K562 (cell line): Measurements from ENCODE around the gene ARHGAP18. TPM values are rescaled to one million over a fixed set of nuclear protein-coding genes. Genes with fewer than 3 reads are reported as not detected.

ENCODE experiments used
- CHD1 ChIP-seq: fragments of 200-600 bp; sonication (generic); IDR thresholded peaks from one replicate; pipeline ENCODE4 v1.6.1; 2012; ENCODE audit warnings: mild to moderate bottlenecking, moderate library complexity, low read length, inconsistent platforms
- CXXC5 ChIP-seq: fragments of 250-450 bp; sonication (Bioruptor Pico); IDR thresholded peaks from 2 replicates; pipeline ENCODE4 v1.8.0; 2022; ENCODE audit warnings: inconsistent platforms, mild to moderate bottlenecking, moderate library complexity
- DACH1 ChIP-seq: fragments of 450-650 bp; IDR thresholded peaks from 2 replicates; pipeline ENCODE4 v1.6.1; 2018; ENCODE audit not compliant: partially characterized antibody
- EP400 ChIP-seq: fragments of 450-650 bp; IDR thresholded peaks from 2 replicates; pipeline ENCODE4 v1.6.1; 2017; ENCODE audit warnings: antibody characterized with exemption, mild to moderate bottlenecking, moderate library complexity
- FOXJ2 ChIP-seq: fragments of 200-800 bp; sonication (Bioruptor generic); IDR thresholded peaks from 2 replicates; pipeline ENCODE4 v1.6.1; 2016; ENCODE audit warnings: missing genetic modification characterization, missing compliant biosample characterization
- FOXK2 ChIP-seq, 2 experiments: fragments of 450-650 bp; IDR thresholded peaks in 1 of 2; conservative IDR thresholded peaks in 1 of 2; 2 replicates each; pipeline ENCODE4 v1.6.1; 2016; ENCODE audit warnings: low read depth in 2 of 2, mild to moderate bottlenecking in 1 of 2
- KLF16 ChIP-seq: IDR thresholded peaks from 2 replicates; pipeline ENCODE4 v1.6.1; 2016; ENCODE audit warnings: antibody characterized with exemption
- MLLT1 ChIP-seq, 2 experiments: fragments of 450-650 bp; IDR thresholded peaks; 2 replicates each; pipeline ENCODE4 v1.6.1; 2016
- MTA2 ChIP-seq: fragments of 450-650 bp; IDR thresholded peaks from 2 replicates; pipeline ENCODE4 v1.6.1; 2016; ENCODE audit warnings: low read depth
- MYBL2 ChIP-seq, 2 experiments: fragments of 450-650 bp in 1 of 2; sonication (generic) in 1 of 2; formaldehyde crosslinking in 1 of 2; IDR thresholded peaks; 2 replicates each; pipeline versions ENCODE4 v1.6.1 to v1.8.1; 2017 to 2022; ENCODE audit warnings: borderline replicate concordance in 1 of 2, inconsistent platforms in 1 of 2, low read depth in 1 of 2, mild to moderate bottlenecking in 1 of 2, missing genetic modification reagents in 1 of 2, moderate library complexity in 1 of 2
- MYC ChIP-seq, 2 experiments: fragments of 250-450 bp in 1 of 2; sonication (Bioruptor Pico) in 1 of 2; IDR thresholded peaks; 2 replicates each; pipeline versions ENCODE4 v1.5.1 to v1.6.1; 2012 to 2021; ENCODE audit warnings: low read depth in 2 of 2, borderline replicate concordance in 1 of 2, improper control_type of control experiment in 1 of 2, low read length in 1 of 2, mild to moderate bottlenecking in 1 of 2, moderate library complexity in 1 of 2
- NELFE ChIP-seq: IDR thresholded peaks from 2 replicates; pipeline ENCODE4 v1.6.1; 2011; ENCODE audit warnings: mild to moderate bottlenecking; ENCODE audit not compliant: insufficient read depth, insufficient read length
- NR2C1 ChIP-seq, 2 experiments: fragments of 450-650 bp; IDR thresholded peaks; 2 replicates each; pipeline ENCODE4 v1.6.1; 2017; ENCODE audit warnings: mild to moderate bottlenecking in 2 of 2, antibody characterized with exemption in 1 of 2, inconsistent platforms in 1 of 2, missing compliant biosample characterization in 1 of 2, missing genetic modification characterization in 1 of 2
- RFX5 ChIP-seq: IDR thresholded peaks from 2 replicates; pipeline ENCODE4 v1.6.1; 2011; ENCODE audit warnings: low read depth, mild to moderate bottlenecking, improper control_type of control experiment, low read length
- SAFB ChIP-seq: fragments of 200-400 bp; formaldehyde crosslinking; IDR thresholded peaks from 2 replicates; pipeline ENCODE4 v1.6.1; 2017; ENCODE audit warnings: low read depth, low read length, borderline replicate concordance
- STAT5A ChIP-seq: IDR thresholded peaks from 2 replicates; pipeline ENCODE4 v1.6.1; 2012; ENCODE audit warnings: low read length, inconsistent platforms, borderline replicate concordance
- SUPT5H ChIP-seq: fragments of 450-650 bp; IDR thresholded peaks from 2 replicates; pipeline ENCODE4 v1.6.1; 2016
- TEAD1 ChIP-seq, 2 experiments: fragments of 450-650 bp in 1 of 2; sonication (generic) in 1 of 2; formaldehyde crosslinking; IDR thresholded peaks; 2 replicates each; pipeline versions ENCODE4 v1.4.0 to v1.8.0; 2020 to 2022; ENCODE audit warnings: mild to moderate bottlenecking in 2 of 2, missing genetic modification reagents in 1 of 2
- ZNF175 ChIP-seq: fragments of 200-800 bp; sonication (Bioruptor generic); IDR thresholded peaks from 2 replicates; pipeline ENCODE4 v1.6.1; 2016; ENCODE audit warnings: low read depth, mild to moderate bottlenecking, missing genetic modification characterization, missing compliant biosample characterization
- ZNF655 ChIP-seq: fragments of 250-450 bp; sonication (Bioruptor Pico); IDR thresholded peaks from 2 replicates; pipeline ENCODE4 v1.5.0; 2021
- ZNF668 ChIP-seq: fragments of 250-450 bp; sonication (Bioruptor Pico); IDR thresholded peaks from 2 replicates; pipeline ENCODE4 v1.8.0; 2022; ENCODE audit warnings: mild to moderate bottlenecking, inconsistent platforms
- ZNF766 ChIP-seq: fragments of 200-800 bp; sonication (Bioruptor generic); conservative IDR thresholded peaks from 2 replicates; pipeline ENCODE4 v1.6.1; 2016; ENCODE audit warnings: missing genetic modification characterization, missing compliant biosample characterization
- ZSCAN29 ChIP-seq: fragments of 450-650 bp; IDR thresholded peaks from 2 replicates; pipeline ENCODE4 v1.6.1; 2017
- polyA plus RNA-seq, 8 experiments: library from polyadenylated mRNA; depleted of rRNA in 4 of 8; stranded (reverse) in 5 of 8; unstranded in 3 of 8; fragments of >200 nt; fragmentation: Nextera tagmentation in 2 of 8; fragmentation: Illumina TruSeq in 1 of 8; extraction: Ambion mirVana in 2 of 8; extraction: Trizol in 1 of 8; gene quantifications; 2 replicates each; pipeline versions ENCODE4 v1.2.1 to v1.2.3, GENCODE V29; 2011 to 2014; ENCODE audit warnings: inconsistent platforms in 1 of 8, missing spikeins in 1 of 8
- total RNA-seq, 7 experiments: library from RNA; depleted of rRNA in 6 of 7; stranded (reverse); fragments of >200 nt in 6 of 7; fragmentation: Illumina TruSeq in 2 of 7; extraction: Trizol in 2 of 7; gene quantifications; 2 replicates each; pipeline versions ENCODE4 v1.2.1 to v1.2.3, GENCODE V29; 2011 to 2021; ENCODE audit warnings: low replicate concordance in 1 of 7
- TF ChIP-seq, protein P1 (sequence below): fragments of 450-650 bp; IDR thresholded peaks from 2 replicates; pipeline ENCODE4 v1.6.1; 2017; ENCODE audit warnings: antibody characterized with exemption

The ARHGAP18 gene
- total and polyA plus RNA-seq, 9 of the 15 experiments (the other 6 are each of a cell fraction or from before 2014, with no cell fraction given), result 13.3 to 29.7 (median 21.1) TPM

DNA sequence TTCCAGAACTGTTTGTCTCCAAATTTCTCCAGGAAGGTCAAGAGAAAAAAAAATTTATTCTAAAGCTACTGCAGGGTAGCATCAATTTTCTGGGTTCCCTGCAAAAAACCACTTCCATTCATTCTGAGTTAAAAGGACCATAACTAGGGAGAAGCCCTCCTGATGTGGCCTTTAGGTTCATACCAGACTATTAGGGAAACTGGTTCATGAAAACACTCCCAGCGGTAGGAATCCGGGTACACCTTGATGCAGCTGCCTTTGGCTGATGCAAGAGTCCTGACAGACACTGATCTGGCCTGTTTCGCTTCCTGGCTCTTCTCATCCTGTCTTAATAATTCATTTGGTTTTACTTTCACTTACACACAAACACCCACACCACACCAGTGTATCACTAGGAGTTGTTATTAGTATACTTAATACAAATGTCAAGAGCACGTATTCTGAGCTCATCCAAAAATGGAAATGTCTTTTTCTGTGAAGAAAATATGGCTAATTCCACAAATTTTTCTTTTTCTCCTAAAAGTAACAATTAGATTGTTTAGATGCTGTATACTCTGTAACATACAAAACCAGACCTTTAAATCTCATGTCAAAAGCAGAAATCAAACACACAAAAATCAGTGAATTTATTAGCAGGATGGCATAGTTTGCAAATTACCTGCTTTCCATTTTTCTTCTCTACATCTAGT lies 38.4 kb upstream of the ARHGAP18 start (continued):
- TF ChIP-seq, protein P1, sequence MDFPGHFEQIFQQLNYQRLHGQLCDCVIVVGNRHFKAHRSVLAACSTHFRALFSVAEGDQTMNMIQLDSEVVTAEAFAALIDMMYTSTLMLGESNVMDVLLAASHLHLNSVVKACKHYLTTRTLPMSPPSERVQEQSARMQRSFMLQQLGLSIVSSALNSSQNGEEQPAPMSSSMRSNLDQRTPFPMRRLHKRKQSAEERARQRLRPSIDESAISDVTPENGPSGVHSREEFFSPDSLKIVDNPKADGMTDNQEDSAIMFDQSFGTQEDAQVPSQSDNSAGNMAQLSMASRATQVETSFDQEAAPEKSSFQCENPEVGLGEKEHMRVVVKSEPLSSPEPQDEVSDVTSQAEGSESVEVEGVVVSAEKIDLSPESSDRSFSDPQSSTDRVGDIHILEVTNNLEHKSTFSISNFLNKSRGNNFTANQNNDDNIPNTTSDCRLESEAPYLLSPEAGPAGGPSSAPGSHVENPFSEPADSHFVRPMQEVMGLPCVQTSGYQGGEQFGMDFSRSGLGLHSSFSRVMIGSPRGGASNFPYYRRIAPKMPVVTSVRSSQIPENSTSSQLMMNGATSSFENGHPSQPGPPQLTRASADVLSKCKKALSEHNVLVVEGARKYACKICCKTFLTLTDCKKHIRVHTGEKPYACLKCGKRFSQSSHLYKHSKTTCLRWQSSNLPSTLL, result no peak
- no peak for TF ChIP-seq CHD1
- peak; percentile 34; the same call in 1 of the 2 replicates for TF ChIP-seq KLF16
- TF ChIP-seq NR2C1 (IDR thresholded peaks at IDR 0.05), result no peak
- TF ChIP-seq NR2C1 (tag; IDR thresholded peaks at IDR 0.05), result peak; percentile 71
- peak; percentile 19; the same call in 1 of the 2 replicates for TF ChIP-seq ZNF766 (CRISPR knock-in tag)
- TF ChIP-seq RFX5, result no peak
- TF ChIP-seq FOXJ2 (tag), result peak; percentile 80
- peak; percentile 25 for TF ChIP-seq DACH1
- TF ChIP-seq FOXK2 (conservative IDR thresholded peaks at IDR 0.05 in 1 of 2, IDR thresholded peaks at IDR 0.05 in 1 of 2; ENCODE audit: low read depth in 2 of 2), result peak; percentile 82
- TF ChIP-seq SAFB, result no peak
- peak; percentile 80 for TF ChIP-seq EP400
- no peak for TF ChIP-seq ZSCAN29
- TF ChIP-seq MTA2, result no peak
- peak; percentile 45 for TF ChIP-seq ZNF668
- peak in 1 of 2 experiments; percentile 97; a peak in 2 of 4 replicates for TF ChIP-seq MLLT1 (IDR thresholded peaks at IDR 0.05)
- TF ChIP-seq ZNF655 (CRISPR knock-in tag), result no peak
- peak; percentile 96 to 99 for TF ChIP-seq TEAD1 (CRISPR knock-in tag; IDR thresholded peaks at IDR 0.05)
- TF ChIP-seq STAT5A, result no peak
- TF ChIP-seq NELFE, result no peak
- TF ChIP-seq ZNF175, result peak; percentile 61
- TF ChIP-seq MYBL2 (IDR thresholded peaks at IDR 0.05; ENCODE audit: low read depth), result no peak
- TF ChIP-seq MYBL2 (CRISPR knock-in tag; IDR thresholded peaks at IDR 0.05; ENCODE audit: borderline replicate concordance), result no peak
- peak; percentile 47 for TF ChIP-seq CXXC5
- TF ChIP-seq MYC (IDR thresholded peaks at IDR 0.05; ENCODE audit: low read depth, low read length), result peak; percentile 88
- TF ChIP-seq MYC (CRISPR knock-in tag; IDR thresholded peaks at IDR 0.05; ENCODE audit: borderline replicate concordance, low read depth), result no peak
- no peak for TF ChIP-seq SUPT5H
